Sigmoid colon (tissue), 4 donors: ENCODE measurements around the gene FBXL7.

Experiments
- CTCF ChIP-seq, 4 experiments: fragments of 450-650 bp in 3 of 4; fragments of 200-600 bp in 1 of 4; IDR thresholded peaks; one replicate each; pipeline ENCODE4 v1.5.1; 2016 to 2019; ENCODE audit warnings: antibody characterized with exemption in 4 of 4, mild to moderate bottlenecking in 3 of 4, moderate library complexity in 2 of 4
- POLR2A ChIP-seq, 2 donors: fragments of 450-650 bp; IDR thresholded peaks; one replicate each; pipeline ENCODE4 v1.6.1; 2016; ENCODE audit warnings: antibody characterized with exemption in 2 of 2, mild to moderate bottlenecking in 2 of 2, moderate library complexity in 2 of 2
- POLR2AphosphoS5 ChIP-seq, 4 donors: sonication (generic); formaldehyde crosslinking; IDR thresholded peaks; one replicate each; pipeline ENCODE4 v1.6.1; 2017; ENCODE audit warnings: antibody characterized with exemption in 4 of 4

DNA sequence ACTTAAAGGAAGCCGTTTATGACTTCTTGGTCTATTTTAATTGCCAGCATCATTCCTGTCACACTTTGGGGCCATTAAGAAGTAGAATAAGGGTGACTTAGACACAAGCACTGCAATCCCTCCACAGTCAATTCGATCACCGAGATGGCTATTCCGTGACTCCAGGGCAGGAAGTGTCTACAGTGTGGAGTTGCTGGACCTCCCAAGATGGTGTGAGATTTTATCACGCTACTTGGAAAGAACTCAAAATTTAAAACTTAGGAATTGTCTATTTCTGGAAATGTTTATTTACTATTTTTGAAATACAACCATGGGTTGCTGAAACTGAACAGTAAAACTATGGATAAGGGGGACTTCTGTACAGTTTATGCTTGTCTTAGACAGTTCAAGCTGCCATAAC is 6.2 kb downstream of the FBXL7 start:
- no peak for TF ChIP-seq POLR2A (IDR thresholded peaks at IDR 0.05)
- TF ChIP-seq POLR2AphosphoS5 (IDR thresholded peaks at IDR 0.05), result no peak
- no peak for TF ChIP-seq CTCF (IDR thresholded peaks at IDR 0.05)
